GM12875 (cell line): ENCODE data around the gene CACNA2D1.

ENCODE experiments used
- H3K4me3 ChIP-seq: one replicate; pipeline ENCODE4 v1.5.1; 2011; ENCODE audit warnings: low read depth, low read length, control low read depth
- TF ChIP-seq, protein P1 (sequence below): IDR thresholded peaks from 2 replicates; pipeline ENCODE4 v1.5.1; 2011; ENCODE audit warnings: low read depth, mild to moderate bottlenecking, control low read depth, inconsistent platforms, low read length, moderate library complexity, borderline replicate concordance; ENCODE audit not compliant: insufficient read depth

The CACNA2D1 gene

DNA sequence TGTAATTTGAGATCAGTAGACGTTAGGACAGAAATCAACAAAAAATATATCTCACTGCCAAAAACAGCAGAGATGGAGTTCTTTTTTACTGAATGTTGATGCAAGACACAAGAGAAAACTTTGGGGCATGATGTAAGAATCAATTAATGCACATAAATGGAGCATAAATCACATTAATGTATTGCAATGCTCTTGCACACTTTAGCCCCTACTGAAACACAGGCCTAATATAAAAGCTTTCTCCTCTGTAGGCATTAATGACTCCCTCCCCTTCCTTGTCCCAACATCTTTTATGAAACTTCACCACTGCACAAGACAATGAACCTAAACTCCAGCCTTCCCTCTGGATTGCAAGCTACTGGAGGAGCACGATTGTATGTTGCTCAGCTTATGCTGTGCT, 58.8 kb downstream of the CACNA2D1 start:
- TF ChIP-seq, protein P1, sequence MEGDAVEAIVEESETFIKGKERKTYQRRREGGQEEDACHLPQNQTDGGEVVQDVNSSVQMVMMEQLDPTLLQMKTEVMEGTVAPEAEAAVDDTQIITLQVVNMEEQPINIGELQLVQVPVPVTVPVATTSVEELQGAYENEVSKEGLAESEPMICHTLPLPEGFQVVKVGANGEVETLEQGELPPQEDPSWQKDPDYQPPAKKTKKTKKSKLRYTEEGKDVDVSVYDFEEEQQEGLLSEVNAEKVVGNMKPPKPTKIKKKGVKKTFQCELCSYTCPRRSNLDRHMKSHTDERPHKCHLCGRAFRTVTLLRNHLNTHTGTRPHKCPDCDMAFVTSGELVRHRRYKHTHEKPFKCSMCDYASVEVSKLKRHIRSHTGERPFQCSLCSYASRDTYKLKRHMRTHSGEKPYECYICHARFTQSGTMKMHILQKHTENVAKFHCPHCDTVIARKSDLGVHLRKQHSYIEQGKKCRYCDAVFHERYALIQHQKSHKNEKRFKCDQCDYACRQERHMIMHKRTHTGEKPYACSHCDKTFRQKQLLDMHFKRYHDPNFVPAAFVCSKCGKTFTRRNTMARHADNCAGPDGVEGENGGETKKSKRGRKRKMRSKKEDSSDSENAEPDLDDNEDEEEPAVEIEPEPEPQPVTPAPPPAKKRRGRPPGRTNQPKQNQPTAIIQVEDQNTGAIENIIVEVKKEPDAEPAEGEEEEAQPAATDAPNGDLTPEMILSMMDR = no peak
- no peak overlapping the region for H3K4me3 ChIP-seq

DNA sequence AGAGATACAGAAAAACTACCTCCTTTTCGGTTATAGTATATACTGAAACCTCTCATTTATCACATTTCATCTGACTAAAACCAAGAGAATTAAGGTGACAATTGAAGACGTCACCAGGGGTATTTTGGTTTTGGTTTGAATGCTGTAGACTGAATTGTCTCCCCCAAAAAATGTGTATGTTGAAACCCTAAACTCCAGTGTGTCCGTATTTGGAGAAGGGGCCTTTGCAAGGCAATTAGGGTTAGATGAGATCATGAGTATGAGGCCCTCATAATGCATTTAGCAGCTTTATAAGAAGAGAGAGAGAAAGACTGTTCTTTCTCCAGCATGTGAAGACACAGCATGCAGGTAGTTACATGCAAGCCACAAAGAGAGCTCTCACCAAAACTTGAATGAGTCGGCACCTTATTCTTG, 59.5 kb downstream of the CACNA2D1 start:
- H3K4me3 ChIP-seq = no peak overlapping the region
- TF ChIP-seq, protein P1 = no peak

DNA sequence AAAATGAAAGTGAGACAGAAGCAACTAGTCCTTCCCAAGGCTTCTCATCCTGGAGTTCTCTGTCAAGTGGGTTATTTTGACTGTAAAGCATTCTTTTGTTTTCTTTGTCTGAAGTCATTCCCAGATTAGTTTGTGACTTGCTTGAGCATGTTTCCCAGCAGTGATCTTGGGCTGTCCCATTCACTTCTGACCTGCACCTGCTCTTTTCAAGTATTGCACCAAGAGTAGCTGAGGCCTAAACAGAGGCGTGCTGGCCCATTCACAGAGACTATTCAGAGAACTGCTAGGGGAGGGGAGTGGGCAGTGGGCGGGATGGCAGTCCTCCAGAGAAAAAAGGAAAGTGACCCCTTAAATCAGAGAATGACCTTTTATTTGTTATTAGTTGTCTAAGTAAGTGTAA, 61.3 kb downstream of the CACNA2D1 start:
- H3K4me3 ChIP-seq = no peak overlapping the region
- TF ChIP-seq, protein P1 = no peak

DNA sequence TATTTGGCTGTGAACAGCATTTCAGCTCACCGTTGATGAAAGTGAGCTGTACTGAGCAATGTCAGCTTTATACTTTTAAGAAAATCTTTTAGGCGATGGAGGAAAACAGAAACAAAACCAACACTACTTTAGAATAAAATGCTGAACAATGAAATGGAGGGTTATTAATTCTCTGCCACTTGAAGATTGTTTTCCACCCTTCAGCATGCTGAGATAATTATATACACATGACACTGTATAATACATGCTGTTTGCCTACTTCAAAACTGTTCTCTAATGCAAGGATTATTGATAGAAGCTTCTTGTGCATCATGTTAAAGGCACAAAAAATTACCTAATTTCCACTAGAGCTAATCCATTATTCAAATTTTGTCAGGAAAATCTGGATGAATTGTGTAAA, 66.8 kb downstream of the CACNA2D1 start:
- H3K4me3 ChIP-seq = no peak overlapping the region
- TF ChIP-seq, protein P1 = no peak

DNA sequence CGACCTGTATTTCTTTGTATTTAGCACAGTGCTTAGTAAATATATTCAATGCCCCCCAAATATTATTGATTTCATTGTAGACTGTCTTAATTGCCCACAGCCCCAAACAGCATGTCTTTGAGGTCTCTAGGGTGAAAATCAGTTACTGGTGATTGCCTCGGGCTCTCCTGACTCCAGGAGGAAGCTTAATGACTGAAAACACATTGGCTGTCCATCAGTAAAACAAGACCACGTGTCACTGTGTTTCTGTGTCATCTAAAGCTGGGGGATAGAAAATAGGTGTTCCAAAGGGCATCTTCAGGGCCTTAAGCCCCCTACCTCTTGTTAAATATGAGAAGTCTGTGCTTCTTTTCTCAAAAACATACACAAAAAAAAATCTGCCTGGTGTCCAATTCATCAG, 67.9 kb downstream of the CACNA2D1 start:
- TF ChIP-seq, protein P1 = no peak

DNA sequence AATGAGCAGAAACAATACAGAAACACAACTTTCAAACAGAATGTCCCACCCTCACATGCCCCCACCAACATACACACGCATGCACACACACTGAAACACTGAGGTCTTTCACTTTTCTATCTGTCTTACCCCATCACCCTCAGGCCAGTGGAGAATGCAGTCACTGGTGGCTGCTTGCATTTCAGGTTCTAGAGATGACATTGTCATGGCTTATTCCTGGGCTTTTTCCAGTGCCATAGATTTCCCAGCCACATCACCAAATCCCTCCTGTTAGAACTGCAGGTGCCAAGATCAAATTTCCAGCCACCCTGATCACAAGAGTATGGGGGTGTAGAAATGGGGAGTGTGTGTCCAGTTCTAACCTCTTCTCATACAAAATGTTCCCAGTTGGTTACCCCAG, 68.4 kb downstream of the CACNA2D1 start:
- TF ChIP-seq, protein P1 = no peak
- H3K4me3 ChIP-seq = no peak overlapping the region

More for the DNA sequence above, 67.9 kb downstream of the CACNA2D1 start:
- H3K4me3 ChIP-seq = no peak overlapping the region

DNA sequence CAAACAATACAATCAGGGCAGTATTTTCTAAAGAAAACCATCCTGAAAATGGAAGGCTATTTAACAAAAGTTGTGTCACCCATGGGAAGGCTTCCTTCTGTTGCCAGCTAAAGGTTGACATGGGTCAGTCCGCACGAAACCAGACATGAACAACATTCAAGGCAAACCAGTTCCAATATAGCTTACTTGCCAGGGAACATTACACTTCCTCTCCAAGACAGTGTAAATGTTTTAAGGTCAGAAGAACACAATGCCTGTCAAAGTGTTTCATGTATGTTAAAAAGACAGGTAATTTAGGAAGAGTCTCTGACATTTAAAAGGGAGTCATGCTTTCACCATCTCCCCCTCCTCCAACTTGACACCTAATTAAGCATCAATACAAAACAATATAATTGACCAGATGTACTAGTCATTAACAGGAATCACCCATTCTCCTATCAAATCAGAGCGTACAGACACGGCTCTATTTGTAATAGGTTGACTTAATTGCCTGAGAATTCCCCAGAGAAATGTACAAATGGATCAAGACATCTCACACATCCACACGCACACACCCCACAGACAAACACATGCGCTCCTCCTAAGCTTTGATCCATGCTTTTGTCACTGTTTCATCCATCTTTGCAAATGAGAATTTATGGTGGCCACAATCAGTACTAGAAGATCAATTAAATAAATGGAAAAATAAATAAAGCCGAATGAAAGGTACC, 69.5 kb downstream of the CACNA2D1 start:
- H3K4me3 ChIP-seq = no peak overlapping the region
- TF ChIP-seq, protein P1 = no peak
